Osteoblast (primary cell): ENCODE data around the gene ERBIN. TPM values are rescaled to one million over a fixed set of nuclear protein-coding genes. Genes with fewer than 3 reads are reported as not detected.

ENCODE experiments used
- DNase-seq: peaks from one replicate; pipeline ENCODE4 v3.0.0; 2011; ENCODE audit warnings: low spot score, mixed read lengths; ENCODE audit not compliant: insufficient read length; ENCODE audit errors: missing footprints
- H2AFZ ChIP-seq: 2 replicates; pipeline ENCODE4 v1.6.0; 2011; ENCODE audit warnings: mild to moderate bottlenecking, low read length
- H3K27ac ChIP-seq: 2 replicates; pipeline ENCODE4 v1.5.1; 2011; ENCODE audit warnings: mild to moderate bottlenecking, low read depth, low read length, moderate library complexity
- H3K27me3 ChIP-seq: 2 replicates; pipeline ENCODE4 v1.6.0; 2012; ENCODE audit warnings: mild to moderate bottlenecking, control low read depth, inconsistent platforms, low read length, moderate library complexity; ENCODE audit not compliant: insufficient read depth
- H3K36me3 ChIP-seq: 2 replicates; pipeline ENCODE4 v1.5.1; 2011; ENCODE audit warnings: mild to moderate bottlenecking, low read length, control low read depth, moderate library complexity; ENCODE audit not compliant: insufficient read depth
- H3K4me1 ChIP-seq: 2 replicates; pipeline ENCODE4 v1.5.1; 2011; ENCODE audit warnings: mild to moderate bottlenecking, low read length, control low read depth, moderate library complexity; ENCODE audit not compliant: insufficient read depth
- H3K4me2 ChIP-seq: 2 replicates; pipeline ENCODE4 v1.6.0; 2011; ENCODE audit warnings: mild to moderate bottlenecking, low read length; ENCODE audit not compliant: insufficient read depth
- H3K4me3 ChIP-seq: fragments of 200-600 bp; sonication (generic); 3 replicates; pipeline ENCODE4 v1.5.1; 2012; ENCODE audit warnings: mild to moderate bottlenecking, low read length, inconsistent platforms; ENCODE audit not compliant: insufficient read depth
- H3K79me2 ChIP-seq: 2 replicates; pipeline ENCODE4 v1.6.0; 2012; ENCODE audit warnings: mild to moderate bottlenecking, low read length, control low read depth, inconsistent platforms; ENCODE audit not compliant: insufficient read depth
- H3K9me3 ChIP-seq: 2 replicates; pipeline ENCODE4 v1.5.1; 2011; ENCODE audit warnings: low read depth, low read length, control low read depth
- H4K20me1 ChIP-seq: 2 replicates; pipeline ENCODE4 v1.6.0; 2012; ENCODE audit warnings: mild to moderate bottlenecking, low read length, control low read depth; ENCODE audit not compliant: insufficient read depth
- total RNA-seq: library from RNA; depleted of rRNA; stranded (reverse); fragments of >200 nt; gene quantifications from 2 replicates; pipeline ENCODE4 v1.2.3, GENCODE V29; 2012
- TF ChIP-seq, protein P1 (sequence below): IDR thresholded peaks from 2 replicates; pipeline ENCODE4 v1.5.1; 2011; ENCODE audit warnings: mild to moderate bottlenecking, low read depth, low read length, moderate library complexity; ENCODE audit errors: extremely low read depth

The ERBIN gene
- total RNA-seq, 1 donor, result 199 TPM

DNA sequence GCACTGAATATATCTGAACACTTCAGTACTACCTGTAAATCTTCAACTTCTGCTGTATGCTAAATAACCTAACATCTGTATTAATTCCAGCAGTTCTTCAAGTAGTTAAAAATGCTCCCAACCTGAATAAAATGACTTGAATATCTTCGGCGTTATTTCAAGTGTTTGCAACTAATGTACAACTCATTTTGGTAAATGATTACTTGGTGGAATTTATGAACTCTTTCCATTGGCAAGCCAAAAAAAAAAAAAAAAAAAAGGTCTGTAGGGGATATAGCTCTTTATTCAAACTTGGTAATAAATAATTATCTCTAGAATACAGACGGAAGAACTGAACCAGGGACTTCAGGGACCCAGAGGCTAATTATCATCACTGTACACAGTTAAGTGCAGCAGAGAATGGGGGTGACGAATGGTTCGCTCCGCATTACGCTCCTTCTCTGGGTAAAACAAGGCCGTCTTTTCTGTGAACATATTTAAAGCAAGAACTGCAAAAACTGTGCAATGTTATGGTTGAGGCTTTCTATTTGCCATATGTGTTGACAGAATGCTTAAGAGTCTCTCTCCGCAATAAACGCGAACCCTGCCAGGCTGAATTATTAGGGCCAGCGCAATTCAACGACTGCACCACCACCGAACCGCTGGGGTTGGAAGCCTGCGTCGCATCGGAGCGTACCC lies 1.9 kb upstream of the ERBIN start:
- no peaks in the 10 kb centered on the region for H3K36me3 ChIP-seq
- peaks cover 37% of the 10 kb centered on the region for H3K79me2 ChIP-seq
- peaks cover 11% of the 10 kb centered on the region for H3K4me1 ChIP-seq
- H2AFZ ChIP-seq, result peak overlapping the region; percentile 88
- no peaks in the 10 kb centered on the region for H3K9me3 ChIP-seq
- TF ChIP-seq, protein P1, sequence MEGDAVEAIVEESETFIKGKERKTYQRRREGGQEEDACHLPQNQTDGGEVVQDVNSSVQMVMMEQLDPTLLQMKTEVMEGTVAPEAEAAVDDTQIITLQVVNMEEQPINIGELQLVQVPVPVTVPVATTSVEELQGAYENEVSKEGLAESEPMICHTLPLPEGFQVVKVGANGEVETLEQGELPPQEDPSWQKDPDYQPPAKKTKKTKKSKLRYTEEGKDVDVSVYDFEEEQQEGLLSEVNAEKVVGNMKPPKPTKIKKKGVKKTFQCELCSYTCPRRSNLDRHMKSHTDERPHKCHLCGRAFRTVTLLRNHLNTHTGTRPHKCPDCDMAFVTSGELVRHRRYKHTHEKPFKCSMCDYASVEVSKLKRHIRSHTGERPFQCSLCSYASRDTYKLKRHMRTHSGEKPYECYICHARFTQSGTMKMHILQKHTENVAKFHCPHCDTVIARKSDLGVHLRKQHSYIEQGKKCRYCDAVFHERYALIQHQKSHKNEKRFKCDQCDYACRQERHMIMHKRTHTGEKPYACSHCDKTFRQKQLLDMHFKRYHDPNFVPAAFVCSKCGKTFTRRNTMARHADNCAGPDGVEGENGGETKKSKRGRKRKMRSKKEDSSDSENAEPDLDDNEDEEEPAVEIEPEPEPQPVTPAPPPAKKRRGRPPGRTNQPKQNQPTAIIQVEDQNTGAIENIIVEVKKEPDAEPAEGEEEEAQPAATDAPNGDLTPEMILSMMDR, result no peak
- peak overlapping the region; percentile 77 for H3K27ac ChIP-seq
- peak overlapping the region; percentile 87 for H3K4me2 ChIP-seq
- no peak for DNase-seq
- no peaks in the 10 kb centered on the region for H3K27me3 ChIP-seq
- H3K4me3 ChIP-seq, result peak overlapping the region; percentile 75
- peaks cover 16% of the 10 kb centered on the region for H4K20me1 ChIP-seq

DNA sequence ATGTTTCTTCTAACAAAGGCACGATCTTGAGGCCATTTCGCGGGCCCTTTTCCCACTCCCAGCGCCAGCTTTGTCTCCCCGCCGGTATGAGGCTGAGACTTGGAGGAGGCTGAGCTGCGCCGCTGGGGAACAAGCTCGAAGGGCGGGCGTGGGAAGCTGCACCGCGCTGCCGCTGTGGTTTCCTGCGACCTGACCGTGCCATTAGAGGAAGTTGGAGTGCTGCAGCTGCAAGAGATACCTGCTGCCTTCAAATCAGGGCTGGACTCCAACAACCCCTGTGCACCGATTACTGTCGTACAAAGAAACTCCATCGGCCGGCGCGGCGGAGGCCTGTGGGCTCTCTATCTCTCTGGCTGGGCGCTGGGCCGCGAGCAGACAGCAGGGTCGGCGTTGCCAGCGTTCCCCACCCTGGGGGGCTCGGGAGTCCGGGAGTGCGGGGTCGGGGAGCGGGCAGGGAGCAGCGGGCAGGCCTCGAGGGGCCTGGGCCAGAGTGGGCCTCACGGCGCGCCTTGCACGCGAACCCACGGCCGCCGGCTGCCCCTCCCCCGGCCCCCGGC lies 1.3 kb upstream of the ERBIN start:
- peaks cover 43% of the 10 kb centered on the region for H3K79me2 ChIP-seq
- H3K27me3 ChIP-seq, result no peaks in the 10 kb centered on the region
- peak overlapping the region; percentile 88 for H2AFZ ChIP-seq
- H3K27ac ChIP-seq, result peak overlapping the region; percentile 77
- H3K9me3 ChIP-seq, result no peaks in the 10 kb centered on the region
- TF ChIP-seq, protein P1, result no peak
- H3K36me3 ChIP-seq, result no peaks in the 10 kb centered on the region
- peak overlapping the region; percentile 75 for H3K4me3 ChIP-seq
- peaks cover 21% of the 10 kb centered on the region for H4K20me1 ChIP-seq
- peaks cover 11% of the 10 kb centered on the region for H3K4me1 ChIP-seq
- H3K4me2 ChIP-seq, result peak overlapping the region; percentile 87
- peak; percentile 87 for DNase-seq

DNA sequence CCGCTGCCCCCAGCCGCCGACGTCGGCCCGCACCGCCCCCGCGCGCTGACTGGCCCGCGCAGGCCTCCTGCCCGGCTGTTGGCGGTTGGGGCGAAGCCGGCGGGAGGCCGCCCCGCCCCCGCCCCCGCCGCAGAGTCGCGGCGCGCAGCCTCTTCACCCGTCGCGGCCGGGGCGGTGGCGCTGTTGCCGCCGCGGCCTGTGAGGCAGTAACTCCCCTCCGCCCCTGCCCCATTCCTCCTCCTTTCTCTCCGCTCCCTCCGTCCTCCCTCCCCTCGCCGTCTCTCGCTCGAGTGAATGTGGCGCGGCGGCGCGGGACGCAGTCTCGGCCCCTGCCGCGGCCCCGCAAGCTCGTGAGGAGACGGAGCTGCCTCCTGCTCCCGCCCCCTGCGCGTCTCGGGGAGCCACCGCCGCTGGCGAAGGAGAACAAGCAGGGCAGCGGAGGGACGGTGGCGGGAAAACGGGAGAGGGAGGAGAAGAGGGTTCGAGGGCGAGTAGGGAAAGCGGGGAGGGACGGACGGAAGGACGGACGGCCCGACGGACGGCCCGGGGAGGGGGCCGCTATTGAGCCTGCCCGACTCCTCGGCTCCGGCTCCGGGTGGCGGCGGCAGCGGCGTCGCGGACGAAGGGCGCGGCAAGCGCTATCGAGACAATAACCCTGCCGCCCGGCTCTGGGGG lies 637 bp upstream of the ERBIN start:
- TF ChIP-seq, protein P1, result peak; percentile 3
- no peaks in the 10 kb centered on the region for H3K36me3 ChIP-seq
- H3K27ac ChIP-seq, result peak overlapping the region; percentile 88
- H3K4me2 ChIP-seq, result peak overlapping the region; percentile 69
- DNase-seq, result peak; percentile 98
- H2AFZ ChIP-seq, result peak overlapping the region; percentile 61
- no peaks in the 10 kb centered on the region for H3K27me3 ChIP-seq
- H3K79me2 ChIP-seq, result peaks cover 49% of the 10 kb centered on the region
- H3K4me3 ChIP-seq, result peak overlapping the region; percentile 75
- peaks cover 11% of the 10 kb centered on the region for H3K4me1 ChIP-seq
- peaks cover 25% of the 10 kb centered on the region for H4K20me1 ChIP-seq
- no peaks in the 10 kb centered on the region for H3K9me3 ChIP-seq

DNA sequence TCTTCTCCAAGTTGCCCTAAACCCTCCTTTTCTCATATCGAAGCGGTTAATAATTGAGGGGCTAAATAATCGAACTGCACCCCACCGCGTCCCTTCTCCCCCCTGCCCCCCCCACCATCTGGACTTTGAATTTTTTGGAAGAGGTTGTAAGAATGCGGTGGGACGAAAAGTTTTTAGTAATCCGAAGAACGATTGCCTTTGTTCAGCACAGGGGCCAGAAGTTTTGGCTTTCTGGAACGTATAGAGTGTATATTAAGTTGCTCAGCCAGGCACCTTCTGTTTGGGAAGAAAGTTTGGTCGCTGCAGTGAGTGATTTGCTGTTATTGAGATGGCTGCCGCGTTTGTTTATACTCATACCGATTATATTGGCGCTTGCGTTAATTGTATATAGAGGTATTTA lies 518 bp downstream of the ERBIN start:
- H3K27me3 ChIP-seq, result no peaks in the 10 kb centered on the region
- TF ChIP-seq, protein P1, result no peak
- no peak overlapping the region for H2AFZ ChIP-seq
- H3K79me2 ChIP-seq, result peaks cover 60% of the 10 kb centered on the region
- no peak for DNase-seq
- H3K4me2 ChIP-seq, result peak overlapping the region; percentile 87
- H3K27ac ChIP-seq, result peak overlapping the region; percentile 88
- peak overlapping the region; percentile 75 for H3K4me3 ChIP-seq
- peaks cover 35% of the 10 kb centered on the region for H4K20me1 ChIP-seq
- peaks cover 11% of the 10 kb centered on the region for H3K4me1 ChIP-seq
- no peaks in the 10 kb centered on the region for H3K36me3 ChIP-seq
- no peaks in the 10 kb centered on the region for H3K9me3 ChIP-seq
